Measurements from ENCODE around the gene ANXA11.

The ANXA11 gene

GRCh38 chr10:80172896-80173295, 32.4 kb downstream of the ANXA11 start:
- TF ChIP-seq PAX5 (IDR thresholded peaks at IDR 0.05; ENCODE audit: insufficient read depth, low read length, severe bottlenecking), result no peak
- TF ChIP-seq POLR2AphosphoS5 (IDR thresholded peaks at IDR 0.05; ENCODE audit: low read depth, low read length), result no peak
- TF ChIP-seq SPI1 (IDR thresholded peaks at IDR 0.05; ENCODE audit: low read depth, low read length), result no peak
- no peak for TF ChIP-seq TAF1 (IDR thresholded peaks at IDR 0.05; ENCODE audit: low read depth, low read length)
- no peak for TF ChIP-seq POLR2A (IDR thresholded peaks at IDR 0.05; ENCODE audit: low read depth, low read length)
- no peak for TF ChIP-seq POU2F2 (IDR thresholded peaks at IDR 0.05; ENCODE audit: low read depth, low read length)
- no peak for DNase-seq (ENCODE audit: insufficient read length, low spot score)
- FAIRE-seq, result no peak

GRCh38 chr10:80171248-80171660, 34.1 kb downstream of the ANXA11 start:
- FAIRE-seq (no peak), DNase-seq (ENCODE audit: insufficient read length, low spot score) (no peak)
- TF ChIP-seq PAX5 (IDR thresholded peaks at IDR 0.05; ENCODE audit: insufficient read depth, low read length, severe bottlenecking) (no peak), POLR2A (IDR thresholded peaks at IDR 0.05; ENCODE audit: low read depth, low read length) (no peak), POLR2AphosphoS5 (IDR thresholded peaks at IDR 0.05; ENCODE audit: low read depth, low read length) (no peak), TAF1 (IDR thresholded peaks at IDR 0.05; ENCODE audit: low read depth, low read length) (no peak), POU2F2 (IDR thresholded peaks at IDR 0.05; ENCODE audit: low read depth, low read length) (no peak), SPI1 (IDR thresholded peaks at IDR 0.05; ENCODE audit: low read depth, low read length) (no peak)

- TF ChIP-seq POU2F2 (IDR thresholded peaks at IDR 0.05; ENCODE audit: low read depth, low read length) (no peak), POLR2A (IDR thresholded peaks at IDR 0.05; ENCODE audit: low read depth, low read length) (no peak)
- DNase-seq (ENCODE audit: insufficient read length, low spot score) (no peak), FAIRE-seq (no peak)
Measured at GRCh38 chr10:80170641-80171040, 34.7 kb downstream of the ANXA11 start.

GRCh38 chr10:80170026-80170425, 35.3 kb downstream of the ANXA11 start:
- TF ChIP-seq TAF1 (IDR thresholded peaks at IDR 0.05; ENCODE audit: low read depth, low read length), result no peak
- TF ChIP-seq POLR2A (IDR thresholded peaks at IDR 0.05; ENCODE audit: low read depth, low read length), result no peak
- no peak for TF ChIP-seq PAX5 (IDR thresholded peaks at IDR 0.05; ENCODE audit: insufficient read depth, low read length, severe bottlenecking)
- TF ChIP-seq POLR2AphosphoS5 (IDR thresholded peaks at IDR 0.05; ENCODE audit: low read depth, low read length), result no peak
- no peak for TF ChIP-seq POU2F2 (IDR thresholded peaks at IDR 0.05; ENCODE audit: low read depth, low read length)
- no peak for TF ChIP-seq SPI1 (IDR thresholded peaks at IDR 0.05; ENCODE audit: low read depth, low read length)
- FAIRE-seq, result no peak

GRCh38 chr10:80168679-80169380, 36.5 kb downstream of the ANXA11 start:
- TF ChIP-seq POLR2AphosphoS5 (IDR thresholded peaks at IDR 0.05; ENCODE audit: low read depth, low read length) (no peak), POLR2A (IDR thresholded peaks at IDR 0.05; ENCODE audit: low read depth, low read length) (no peak), PAX5 (IDR thresholded peaks at IDR 0.05; ENCODE audit: insufficient read depth, low read length, severe bottlenecking) (no peak), SPI1 (IDR thresholded peaks at IDR 0.05; ENCODE audit: low read depth, low read length) (no peak), TAF1 (IDR thresholded peaks at IDR 0.05; ENCODE audit: low read depth, low read length) (no peak), POU2F2 (IDR thresholded peaks at IDR 0.05; ENCODE audit: low read depth, low read length) (no peak)
- FAIRE-seq (no peak), DNase-seq (ENCODE audit: insufficient read length, low spot score) (peak; percentile 72)

More at GRCh38 chr10:80170026-80170425, 35.3 kb downstream of the ANXA11 start:
- DNase-seq (ENCODE audit: insufficient read length, low spot score), result no peak

- FAIRE-seq, result no peak
- DNase-seq (ENCODE audit: insufficient read length, low spot score), result no peak
- no peak for TF ChIP-seq PAX5 (IDR thresholded peaks at IDR 0.05; ENCODE audit: insufficient read depth, low read length, severe bottlenecking)
- no peak for TF ChIP-seq SPI1 (IDR thresholded peaks at IDR 0.05; ENCODE audit: low read depth, low read length)
- TF ChIP-seq TAF1 (IDR thresholded peaks at IDR 0.05; ENCODE audit: low read depth, low read length), result no peak
- TF ChIP-seq POLR2AphosphoS5 (IDR thresholded peaks at IDR 0.05; ENCODE audit: low read depth, low read length), result no peak
- TF ChIP-seq POU2F2 (IDR thresholded peaks at IDR 0.05; ENCODE audit: low read depth, low read length), result no peak
- TF ChIP-seq POLR2A (IDR thresholded peaks at IDR 0.05; ENCODE audit: low read depth, low read length), result no peak
Measured at GRCh38 chr10:80168162-80168511, 37.2 kb downstream of the ANXA11 start.

- no peak for FAIRE-seq
- DNase-seq (ENCODE audit: insufficient read length, low spot score), result no peak
- TF ChIP-seq POLR2AphosphoS5 (IDR thresholded peaks at IDR 0.05; ENCODE audit: low read depth, low read length) (no peak), PAX5 (IDR thresholded peaks at IDR 0.05; ENCODE audit: insufficient read depth, low read length, severe bottlenecking) (no peak), SPI1 (IDR thresholded peaks at IDR 0.05; ENCODE audit: low read depth, low read length) (no peak), POU2F2 (IDR thresholded peaks at IDR 0.05; ENCODE audit: low read depth, low read length) (no peak), TAF1 (IDR thresholded peaks at IDR 0.05; ENCODE audit: low read depth, low read length) (no peak), POLR2A (IDR thresholded peaks at IDR 0.05; ENCODE audit: low read depth, low read length) (no peak)
Measured at GRCh38 chr10:80167471-80168161, 37.7 kb downstream of the ANXA11 start.

- FAIRE-seq (no peak), DNase-seq (ENCODE audit: insufficient read length, low spot score) (no peak)
- no peak for TF ChIP-seq SPI1 (IDR thresholded peaks at IDR 0.05; ENCODE audit: low read depth, low read length)
- TF ChIP-seq PAX5 (IDR thresholded peaks at IDR 0.05; ENCODE audit: insufficient read depth, low read length, severe bottlenecking), result no peak
- no peak for TF ChIP-seq POLR2A (IDR thresholded peaks at IDR 0.05; ENCODE audit: low read depth, low read length)
- no peak for TF ChIP-seq POLR2AphosphoS5 (IDR thresholded peaks at IDR 0.05; ENCODE audit: low read depth, low read length)
- TF ChIP-seq TAF1 (IDR thresholded peaks at IDR 0.05; ENCODE audit: low read depth, low read length), result no peak
- no peak for TF ChIP-seq POU2F2 (IDR thresholded peaks at IDR 0.05; ENCODE audit: low read depth, low read length)
Measured at GRCh38 chr10:80166581-80167470, 38.5 kb downstream of the ANXA11 start.

GRCh38 chr10:80165173-80165572, 40.2 kb downstream of the ANXA11 start:
- TF ChIP-seq TAF1 (IDR thresholded peaks at IDR 0.05; ENCODE audit: low read depth, low read length) (no peak), SPI1 (IDR thresholded peaks at IDR 0.05; ENCODE audit: low read depth, low read length) (no peak), PAX5 (IDR thresholded peaks at IDR 0.05; ENCODE audit: insufficient read depth, low read length, severe bottlenecking) (no peak), POU2F2 (IDR thresholded peaks at IDR 0.05; ENCODE audit: low read depth, low read length) (no peak), POLR2A (IDR thresholded peaks at IDR 0.05; ENCODE audit: low read depth, low read length) (no peak), POLR2AphosphoS5 (IDR thresholded peaks at IDR 0.05; ENCODE audit: low read depth, low read length) (no peak)
- FAIRE-seq, result no peak

More at GRCh38 chr10:80165173-80165572, 40.2 kb downstream of the ANXA11 start:
- no peak for DNase-seq (ENCODE audit: insufficient read length, low spot score)

Data from GM12891 (cell line).